ENCODE results near the gene CHRNB2.
"Not testable (repeated sequence)": the region's sequence is repeated elsewhere in the genome, so short reads cannot be mapped to it uniquely, and the experiment has no call there.

CHRNB2 gene

DNA sequence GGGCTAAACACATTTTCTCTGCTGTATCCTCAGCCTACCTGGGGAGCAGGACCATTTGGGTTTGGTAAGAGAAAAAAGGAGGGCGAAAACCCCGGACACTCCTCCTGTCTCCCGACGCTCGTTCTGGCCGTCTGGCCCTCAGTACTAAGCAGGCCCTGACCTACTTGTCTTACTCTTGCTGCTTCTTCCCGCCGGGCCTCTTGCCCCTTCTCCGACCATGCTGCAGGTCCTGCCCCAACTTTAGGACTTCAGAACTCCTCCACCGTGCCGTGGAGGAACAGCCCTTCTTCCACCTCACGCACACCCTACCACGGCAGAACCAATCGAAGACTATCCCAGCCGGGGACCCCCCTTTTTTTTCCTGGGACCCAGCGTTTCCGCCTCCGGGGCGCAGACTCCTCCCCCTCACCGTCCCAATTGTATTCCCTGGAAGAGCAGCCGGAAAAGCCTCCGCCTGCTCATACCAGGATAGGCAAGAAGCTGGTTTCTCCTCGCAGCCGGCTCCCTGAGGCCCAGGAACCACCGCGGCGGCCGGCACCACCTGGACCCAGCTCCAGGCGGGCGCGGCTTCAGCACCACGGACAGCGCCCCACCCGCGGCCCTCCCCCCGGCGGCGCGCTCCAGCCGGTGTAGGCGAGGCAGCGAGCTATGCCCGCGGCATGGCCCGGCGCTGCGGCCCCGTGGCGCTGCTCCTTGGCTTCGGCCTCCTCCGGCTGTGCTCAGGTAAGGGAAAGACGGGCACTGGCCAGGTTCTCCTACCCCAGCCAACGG is at the start of gene CHRNB2:
Gene CHRNB2, plus strand, starts transcription at position 393 of the 771 bp plus-strand sequence. Its CDS starts 267 bp downstream, at position 660.
- in situ Hi-C loops (cut with HindIII; ENCODE audit: low sequenced_read_pairs): no loop called here

DNA sequence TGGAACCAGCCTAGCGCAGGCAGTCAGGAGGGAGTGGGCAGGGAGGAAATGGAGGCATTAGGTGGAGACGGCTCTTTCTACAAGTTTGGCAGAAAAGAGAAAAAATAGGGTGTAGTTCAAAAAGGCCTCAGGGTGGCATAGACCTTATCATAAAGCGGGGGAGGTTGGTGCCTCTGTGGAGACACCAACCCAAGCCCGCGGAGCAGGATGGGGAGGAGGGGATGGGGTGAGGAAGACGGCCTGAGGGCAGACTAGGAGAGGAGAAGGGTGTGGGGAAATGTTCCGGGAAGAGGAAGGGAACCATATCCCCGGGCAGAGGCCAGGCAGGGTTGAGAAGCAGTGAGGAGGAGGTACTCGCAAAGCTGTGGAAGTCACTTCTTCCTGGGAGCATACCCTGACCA is 48.0 kb upstream of the CHRNB2 start:
- in situ Hi-C loops (cut with HindIII; ENCODE audit: low sequenced_read_pairs): no loop called here

- in situ Hi-C loops (cut with HindIII; ENCODE audit: low sequenced_read_pairs): no loop called here
Measured at GRCh38 chr1:154520333-154520732, 47.2 kb upstream of the CHRNB2 start.

DNA sequence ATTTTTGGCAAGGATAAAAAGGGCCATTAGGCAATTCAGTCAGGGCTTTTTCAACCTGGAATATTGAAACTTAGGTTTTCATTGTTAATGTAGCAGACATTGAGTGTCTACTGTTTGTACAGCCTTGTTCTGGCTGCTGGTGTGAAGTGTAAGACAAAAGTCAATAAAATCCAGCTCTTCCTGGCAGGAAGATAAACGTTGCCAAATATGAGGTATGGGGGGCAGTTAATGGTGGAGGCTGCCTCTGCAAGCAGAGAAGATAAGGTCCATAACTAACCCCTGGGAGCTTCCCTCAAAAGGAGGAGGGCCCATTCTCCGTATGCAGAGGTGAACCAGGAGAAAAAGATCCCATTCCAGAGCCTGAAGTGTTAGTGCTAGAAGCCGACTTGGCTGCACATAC is 45.9 kb upstream of the CHRNB2 start:
- in situ Hi-C loops (cut with HindIII; ENCODE audit: low sequenced_read_pairs): no loop called here

- in situ Hi-C loops (cut with HindIII; ENCODE audit: low sequenced_read_pairs): no loop called here
Measured at GRCh38 chr1:154524881-154525280, 42.7 kb upstream of the CHRNB2 start.

DNA sequence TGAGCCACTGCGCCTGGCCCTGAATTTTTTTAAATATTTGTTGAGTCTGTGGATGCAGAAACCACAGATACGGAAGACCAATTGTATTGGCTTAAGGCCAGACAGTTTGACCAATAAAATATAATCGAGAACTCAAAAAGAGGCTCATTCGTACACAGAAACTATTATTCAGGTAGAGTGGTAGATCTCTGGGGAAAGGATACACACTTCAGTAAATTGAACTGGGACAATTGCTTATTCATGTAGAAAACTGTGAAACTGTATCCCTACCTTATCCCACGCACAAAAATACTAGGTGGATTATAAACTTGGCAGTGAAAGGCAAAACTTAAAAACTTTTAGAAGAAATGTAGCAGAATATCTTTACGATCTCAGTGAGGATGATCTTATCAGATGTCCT is 40.4 kb upstream of the CHRNB2 start:
- in situ Hi-C loops (cut with HindIII; ENCODE audit: low sequenced_read_pairs): no loop called here

DNA sequence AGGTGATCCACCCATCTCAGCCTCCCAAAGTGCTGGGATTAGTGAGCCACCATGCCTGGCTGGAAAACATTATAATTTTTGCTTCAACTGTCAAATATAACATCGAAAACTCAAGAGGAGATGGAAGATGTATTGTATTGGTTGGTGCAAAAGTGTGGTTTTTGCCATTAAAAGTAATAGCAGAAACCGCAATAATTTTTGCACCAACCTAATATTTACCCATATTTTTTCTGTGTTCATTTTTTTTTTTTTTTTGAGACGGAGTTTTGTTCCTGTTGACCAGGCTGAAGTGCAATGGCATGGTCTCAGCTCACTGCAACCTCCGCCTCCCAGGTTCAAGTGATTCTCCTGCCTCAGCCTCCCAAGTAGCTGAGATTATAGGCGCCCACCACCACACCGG is 38.3 kb upstream of the CHRNB2 start:
- in situ Hi-C loops (cut with HindIII; ENCODE audit: low sequenced_read_pairs): no loop called here

- in situ Hi-C loops (cut with HindIII; ENCODE audit: low sequenced_read_pairs): not testable (repeated sequence)
Measured at GRCh38 chr1:154531950-154532349, 35.6 kb upstream of the CHRNB2 start.

DNA sequence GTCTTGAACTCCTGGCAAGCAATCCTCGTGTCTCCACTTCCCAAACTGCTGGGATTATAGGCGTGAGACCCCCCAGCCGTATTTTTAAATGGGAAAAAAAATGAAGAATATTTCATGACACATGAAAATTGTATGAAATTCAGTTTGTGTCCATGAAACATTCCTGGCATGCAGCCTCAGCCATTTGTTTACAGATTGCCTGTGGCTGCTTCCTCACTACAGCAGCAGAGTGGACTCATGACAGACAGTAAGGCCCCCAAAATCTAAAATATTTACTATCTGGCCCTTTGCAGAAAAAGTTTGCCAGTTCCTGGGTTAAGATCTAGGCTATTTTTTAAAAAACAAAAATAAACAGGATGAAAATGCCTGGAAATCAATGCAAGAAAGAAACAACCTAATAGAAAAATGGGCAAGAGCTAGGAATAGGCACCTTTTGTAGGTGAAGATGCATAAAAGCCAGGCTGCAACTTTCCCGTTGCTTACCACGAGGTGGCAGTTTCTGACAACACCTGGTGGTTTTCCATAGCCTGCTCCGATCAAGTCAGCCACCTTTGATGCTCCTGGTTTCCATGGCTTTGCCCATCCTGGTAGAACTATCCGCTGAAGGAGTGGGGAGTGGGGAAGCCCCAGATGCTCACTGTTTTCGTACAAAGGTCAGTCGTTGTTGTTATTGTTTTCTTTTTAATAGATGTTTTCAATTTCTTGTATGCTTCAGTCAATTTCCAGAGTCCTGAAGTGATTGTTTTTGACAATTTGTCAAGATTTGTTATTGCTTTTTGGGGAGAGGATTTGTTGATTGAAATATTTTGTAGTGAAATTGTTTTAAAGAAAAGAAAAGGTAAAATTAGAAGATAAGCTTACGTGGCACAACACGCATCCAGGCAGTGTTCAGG is 33.4 kb upstream of the CHRNB2 start:
- in situ Hi-C loops (cut with HindIII; ENCODE audit: low sequenced_read_pairs): no loop called here

DNA sequence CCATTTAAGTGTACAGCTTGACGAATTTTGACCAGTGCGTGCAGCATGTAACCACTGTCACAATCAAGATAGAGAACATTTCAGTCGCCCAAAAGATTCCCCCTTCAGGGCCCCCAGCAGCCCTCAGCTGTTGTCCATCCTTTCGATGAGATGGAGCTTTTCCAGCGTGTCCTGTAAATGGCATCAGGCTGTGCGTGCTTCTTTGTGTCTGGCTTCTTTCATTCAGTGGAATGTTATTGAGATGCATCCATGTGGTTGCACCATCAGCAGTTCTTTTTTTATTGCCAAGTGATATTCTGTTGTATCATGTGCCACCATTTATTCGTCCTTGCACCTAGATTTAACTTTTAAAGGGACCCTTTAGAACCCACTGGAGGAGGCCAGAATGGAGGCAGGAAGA is 31.0 kb upstream of the CHRNB2 start:
- in situ Hi-C loops (cut with HindIII; ENCODE audit: low sequenced_read_pairs): no loop called here

GRCh38 chr1:154539486-154540483 is 27.8 kb upstream of the CHRNB2 start:
- in situ Hi-C loops (cut with HindIII; ENCODE audit: low sequenced_read_pairs): no loop called here

DNA sequence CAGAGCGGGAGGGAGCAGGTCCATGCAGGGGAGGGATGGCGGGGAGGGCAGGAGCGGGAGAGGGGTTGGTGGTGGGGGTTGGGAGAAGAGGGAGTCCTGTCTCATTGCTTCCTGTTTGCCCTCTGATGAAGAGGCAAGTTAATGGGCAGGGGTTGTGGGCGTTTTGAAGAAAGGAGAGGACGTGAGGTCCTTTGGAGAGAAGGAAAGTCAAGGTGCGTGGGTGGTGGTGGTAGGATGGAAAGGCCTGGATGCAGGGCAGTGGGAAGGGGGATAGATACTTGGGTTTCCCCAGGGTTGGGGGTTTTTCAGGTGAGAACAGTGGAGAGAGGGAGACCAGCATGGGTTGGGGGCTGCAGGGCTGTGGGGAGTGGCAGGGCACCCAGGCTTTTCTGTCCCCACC is 26.3 kb upstream of the CHRNB2 start:
- in situ Hi-C loops (cut with HindIII; ENCODE audit: low sequenced_read_pairs): no loop called here

DNA sequence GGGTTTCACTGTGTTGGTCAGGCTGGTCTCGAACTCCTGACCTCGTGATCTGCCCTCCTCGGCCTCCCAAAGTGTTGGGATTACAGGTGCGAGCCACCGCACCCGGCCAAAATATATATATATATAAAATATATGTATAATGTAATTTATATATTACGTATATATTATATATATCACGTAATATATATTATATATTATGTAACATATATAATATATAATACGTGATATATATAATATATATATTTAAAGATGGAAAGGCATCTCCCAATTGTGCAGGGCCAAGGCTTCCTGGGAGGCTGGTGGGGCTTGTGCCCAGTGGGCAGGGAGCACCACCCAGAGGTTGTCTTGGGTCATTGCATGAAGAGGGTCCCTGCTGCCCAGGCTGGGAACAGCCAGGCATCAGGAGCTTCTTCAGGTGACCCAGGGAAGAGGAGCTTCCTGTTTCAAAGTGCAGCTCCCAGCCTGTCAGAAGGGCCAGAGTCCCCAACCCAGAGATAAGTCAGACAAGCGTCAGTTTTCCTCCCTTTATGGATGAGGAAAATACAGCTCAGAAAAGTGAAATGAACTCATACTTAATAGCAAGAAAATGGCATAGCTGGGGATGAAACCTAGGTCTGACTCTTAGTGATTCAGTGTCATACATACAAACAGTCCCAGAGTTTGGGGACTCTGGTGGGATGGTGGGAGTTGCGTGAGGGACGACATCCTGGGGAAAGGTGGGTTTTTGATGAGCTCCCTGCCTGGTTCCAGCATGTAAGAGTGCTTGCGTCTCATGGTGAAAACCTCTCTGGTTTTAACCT is 21.1 kb upstream of the CHRNB2 start:
- in situ Hi-C loops (cut with HindIII; ENCODE audit: low sequenced_read_pairs): no loop called here

DNA sequence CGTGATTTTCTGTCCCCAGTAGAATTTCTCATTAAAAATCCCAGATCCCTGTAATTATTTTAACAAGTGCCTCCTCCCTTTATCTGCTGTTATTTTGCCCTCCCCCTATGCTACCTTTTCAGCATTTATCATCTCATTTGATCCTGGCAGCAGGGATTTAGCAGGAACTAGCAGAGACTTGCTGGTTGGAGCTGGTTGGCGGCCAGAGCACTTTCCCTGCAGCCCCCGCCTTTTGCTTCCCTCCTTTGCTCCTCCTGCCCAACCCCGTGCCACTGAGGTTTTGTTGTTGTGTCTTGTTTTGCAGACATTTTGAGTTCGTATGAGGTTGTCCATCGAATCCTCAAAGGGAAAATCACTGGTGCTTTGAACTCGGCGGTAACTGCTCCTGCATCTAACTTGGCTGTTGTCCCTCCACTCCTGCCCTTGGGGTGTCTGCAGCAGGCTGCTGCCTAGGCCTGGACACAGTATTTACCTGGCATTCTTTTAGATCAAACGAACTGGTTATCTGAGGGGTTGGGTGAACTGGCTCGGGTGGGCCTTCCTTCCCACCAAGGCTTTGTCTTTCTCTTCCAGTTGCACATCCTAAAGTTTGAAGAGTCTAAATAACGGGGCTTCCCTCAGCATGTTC is 20.4 kb upstream of the CHRNB2 start:
- in situ Hi-C loops (cut with HindIII; ENCODE audit: low sequenced_read_pairs): no loop called here

DNA sequence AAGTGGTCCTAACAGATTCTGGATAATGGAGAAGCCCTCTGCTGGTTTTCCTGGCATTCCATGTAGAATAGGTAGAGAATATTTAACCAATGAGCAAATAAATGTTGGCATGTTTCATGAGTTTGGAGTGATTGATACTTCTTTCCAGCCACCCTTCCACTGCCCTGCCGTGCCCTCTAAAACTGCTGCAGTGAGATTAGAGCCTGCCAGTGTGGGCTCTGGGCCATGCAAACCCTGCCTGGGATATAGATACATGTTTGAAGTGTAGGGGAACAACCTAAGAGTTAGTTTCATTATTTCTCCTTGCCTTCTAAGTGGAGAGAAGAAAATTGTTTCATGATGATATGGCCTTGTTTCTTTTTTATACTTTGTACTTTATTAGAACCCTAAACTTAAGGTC is 19.6 kb upstream of the CHRNB2 start:
- in situ Hi-C loops (cut with HindIII; ENCODE audit: low sequenced_read_pairs): no loop called here

DNA sequence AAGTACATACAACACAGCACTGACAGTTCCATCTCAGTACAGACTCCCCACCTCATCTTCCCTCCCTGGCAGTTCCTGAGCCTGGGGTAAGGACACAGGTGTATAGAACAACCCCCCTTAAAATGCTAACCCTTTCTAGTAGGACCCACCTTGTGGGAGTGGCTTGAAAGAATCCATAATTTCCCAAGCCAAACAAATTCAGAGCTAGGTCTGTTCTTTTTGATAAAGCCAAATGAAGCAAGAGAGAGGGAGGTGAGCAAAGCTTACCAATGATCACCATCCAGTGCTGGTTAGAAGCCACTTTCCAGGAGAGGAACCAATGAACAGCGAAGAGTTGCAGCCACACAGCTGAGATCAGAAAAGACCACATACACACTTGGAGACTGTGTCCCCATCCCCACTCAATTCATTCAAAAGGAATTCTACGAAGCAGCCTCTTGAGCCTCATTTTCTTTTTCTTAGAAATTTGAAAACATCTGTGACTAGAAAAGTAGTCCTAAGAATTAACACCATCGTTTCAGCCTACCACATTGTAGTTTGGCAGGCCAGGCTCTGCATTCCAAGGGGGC is 18.3 kb upstream of the CHRNB2 start:
- in situ Hi-C loops (cut with HindIII; ENCODE audit: low sequenced_read_pairs): no loop called here

DNA sequence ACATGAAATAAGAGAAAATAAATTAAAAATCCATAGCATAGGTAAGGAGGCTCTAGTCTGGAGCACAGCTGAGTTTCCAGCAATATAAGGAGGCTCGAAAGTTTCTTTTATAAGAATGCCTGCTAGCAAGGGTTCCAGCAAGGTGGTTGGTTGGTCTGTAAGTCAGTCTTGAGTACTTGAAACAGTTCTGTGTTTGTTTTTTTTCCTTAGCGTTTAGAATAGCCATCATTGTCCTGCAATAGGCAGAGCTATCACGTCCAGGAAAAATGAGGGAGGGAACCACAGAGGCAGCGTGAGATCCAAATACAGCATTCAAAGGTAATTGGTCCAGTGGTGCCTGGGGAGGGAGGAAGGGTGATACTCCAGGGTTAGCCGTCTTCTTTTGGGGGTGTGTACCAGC is 17.5 kb upstream of the CHRNB2 start:
- in situ Hi-C loops (cut with HindIII; ENCODE audit: low sequenced_read_pairs): no loop called here

DNA sequence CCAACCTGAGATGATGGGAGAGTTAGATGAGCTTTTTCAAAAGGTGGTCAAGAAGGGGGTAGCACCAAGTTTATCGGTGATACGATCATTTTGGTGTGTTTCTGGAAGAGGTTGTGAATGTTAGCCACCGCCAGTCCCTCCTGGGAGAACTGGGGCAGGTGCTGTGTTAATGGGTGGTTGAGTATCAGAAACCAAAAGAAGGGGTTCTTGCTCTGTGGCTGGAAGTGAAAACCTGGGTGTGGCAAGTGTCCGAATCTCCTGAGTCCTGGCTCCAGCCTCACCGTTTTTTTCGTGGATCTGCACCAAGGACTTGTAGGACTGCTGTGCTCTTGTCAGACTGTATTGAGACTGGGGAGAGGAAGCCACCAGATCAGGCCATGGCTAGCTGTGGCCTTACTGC is 16.9 kb upstream of the CHRNB2 start:
- in situ Hi-C loops (cut with HindIII; ENCODE audit: low sequenced_read_pairs): no loop called here

- in situ Hi-C loops (cut with HindIII; ENCODE audit: low sequenced_read_pairs): no loop called here
Measured at GRCh38 chr1:154551474-154551873, 16.1 kb upstream of the CHRNB2 start.

All from DLD1 (cell line).